ENCODE results near the gene CDC45. TPM values are rescaled to one million over a fixed set of nuclear protein-coding genes. Genes with fewer than 3 reads are reported as not detected.
"Not testable (repeated sequence)": the region's sequence is repeated elsewhere in the genome, so short reads cannot be mapped to it uniquely, and the experiment has no call there.

The CDC45 gene
- total and polyA plus RNA-seq, 10 donors = 1.5 to 7.3 (median 4.9) TPM

DNA sequence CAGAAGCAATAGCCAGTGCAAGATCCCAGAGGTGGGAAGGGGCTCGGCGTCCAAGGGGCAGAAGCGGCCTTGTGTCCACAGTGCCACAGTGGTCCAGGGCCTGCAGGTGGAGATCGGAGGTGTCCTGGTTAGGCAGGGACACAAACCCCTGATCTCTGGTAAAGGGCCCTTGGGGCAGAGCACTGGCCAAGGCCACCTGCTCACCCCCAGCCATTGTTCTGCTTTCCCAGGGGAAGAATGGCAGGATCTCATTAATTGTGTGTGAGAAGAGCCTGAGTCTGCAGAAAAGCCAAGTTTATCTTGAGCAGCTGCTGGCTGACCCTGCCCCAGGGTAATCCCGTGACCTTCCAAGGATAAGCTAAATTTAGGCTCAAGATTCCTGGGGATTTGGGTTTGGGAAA lies 47.6 kb downstream of the CDC45 start:
- 68 to 83% (median 75%) methylated on average over 4 to 5 of the region's 5 CpGs for whole genome bisulfite sequencing, 5 donors
- Histone ChIP-seq H3K4me3 (no peak overlapping the region), H3K4me1 (peaks cover 14 to 59% (median 45%) of the 10 kb centered on the region in 6 donors), H3K36me3 (no peaks in the 10 kb centered on the region), H3K27ac (peak overlapping the region in 6 of 8 donors; percentile 13 to 81 (median 48)), H3K27me3 (replicated peaks in 1 of 7) (peaks cover 7 to 69% (median 29%) of the 10 kb centered on the region in 7 donors), H3K9me3 (no peaks in the 10 kb centered on the region)
- DNase-seq = peak; percentile 56
- intact Hi-C loops (cut with DNase I; ENCODE audit: low total_unique reads) = no loop called here
- TF ChIP-seq POLR2A (IDR thresholded peaks at IDR 0.05) (no peak), POLR2AphosphoS5 (IDR thresholded peaks at IDR 0.05) (peak in 2 of 3 donors; percentile 44 to 57)
- TF ChIP-seq, protein P1, sequence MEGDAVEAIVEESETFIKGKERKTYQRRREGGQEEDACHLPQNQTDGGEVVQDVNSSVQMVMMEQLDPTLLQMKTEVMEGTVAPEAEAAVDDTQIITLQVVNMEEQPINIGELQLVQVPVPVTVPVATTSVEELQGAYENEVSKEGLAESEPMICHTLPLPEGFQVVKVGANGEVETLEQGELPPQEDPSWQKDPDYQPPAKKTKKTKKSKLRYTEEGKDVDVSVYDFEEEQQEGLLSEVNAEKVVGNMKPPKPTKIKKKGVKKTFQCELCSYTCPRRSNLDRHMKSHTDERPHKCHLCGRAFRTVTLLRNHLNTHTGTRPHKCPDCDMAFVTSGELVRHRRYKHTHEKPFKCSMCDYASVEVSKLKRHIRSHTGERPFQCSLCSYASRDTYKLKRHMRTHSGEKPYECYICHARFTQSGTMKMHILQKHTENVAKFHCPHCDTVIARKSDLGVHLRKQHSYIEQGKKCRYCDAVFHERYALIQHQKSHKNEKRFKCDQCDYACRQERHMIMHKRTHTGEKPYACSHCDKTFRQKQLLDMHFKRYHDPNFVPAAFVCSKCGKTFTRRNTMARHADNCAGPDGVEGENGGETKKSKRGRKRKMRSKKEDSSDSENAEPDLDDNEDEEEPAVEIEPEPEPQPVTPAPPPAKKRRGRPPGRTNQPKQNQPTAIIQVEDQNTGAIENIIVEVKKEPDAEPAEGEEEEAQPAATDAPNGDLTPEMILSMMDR (IDR thresholded peaks at IDR 0.05 in 8 of 11, conservative IDR thresholded peaks at IDR 0.05 in 3 of 11) = no peak

DNA sequence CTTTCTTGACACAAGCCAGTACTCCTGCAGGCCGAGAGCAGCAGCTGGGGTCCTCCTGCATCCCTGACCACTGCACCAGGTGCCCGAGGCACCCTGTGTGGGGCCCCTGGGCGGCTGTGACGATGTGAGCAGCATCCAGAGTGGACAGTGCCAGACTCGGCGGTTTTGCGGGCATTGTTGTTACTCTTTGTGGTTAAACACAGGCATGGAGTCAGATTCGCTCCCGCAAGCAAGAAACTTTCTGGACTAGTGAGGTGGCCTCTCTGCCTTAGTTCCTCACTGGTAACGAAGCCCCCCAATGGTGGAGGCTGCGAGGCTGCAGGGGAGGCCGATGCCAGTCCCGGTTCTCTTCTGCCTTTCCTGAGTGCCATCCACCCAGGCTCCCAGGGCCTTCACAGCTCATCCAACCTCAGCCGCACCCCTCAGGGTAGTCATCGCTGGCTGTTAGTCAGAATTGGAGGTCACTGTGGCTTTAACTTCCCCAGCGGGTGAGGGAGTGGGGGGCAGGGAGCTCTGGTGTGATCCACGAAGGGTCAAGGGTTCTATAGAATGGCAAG lies 48.2 kb downstream of the CDC45 start:
- WGBS, 5 donors = 61 to 83% (median 75%) methylated on average over 12 to 17 of the region's 17 CpGs
- H3K27ac ChIP-seq = peak overlapping the region in 7 of 8 donors; percentile 13 to 81 (median 36)
- H3K4me3 ChIP-seq = no peak overlapping the region
- TF ChIP-seq POLR2A (IDR thresholded peaks at IDR 0.05) (no peak), POLR2AphosphoS5 (IDR thresholded peaks at IDR 0.05) (no peak)
- TF ChIP-seq, protein P1 (IDR thresholded peaks at IDR 0.05 in 8 of 11, conservative IDR thresholded peaks at IDR 0.05 in 3 of 11) = no peak
- intact Hi-C loops (cut with DNase I; ENCODE audit: low total_unique reads) = no loop called here
- H3K27me3 ChIP-seq (replicated peaks in 1 of 7) = peaks cover 7 to 63% (median 27%) of the 10 kb centered on the region in 7 donors
- no peaks in the 10 kb centered on the region for H3K9me3 ChIP-seq
- no peaks in the 10 kb centered on the region for H3K36me3 ChIP-seq
- H3K4me1 ChIP-seq = peaks cover 13 to 53% (median 42%) of the 10 kb centered on the region in 6 donors
- DNase-seq = peak; percentile 51

DNA sequence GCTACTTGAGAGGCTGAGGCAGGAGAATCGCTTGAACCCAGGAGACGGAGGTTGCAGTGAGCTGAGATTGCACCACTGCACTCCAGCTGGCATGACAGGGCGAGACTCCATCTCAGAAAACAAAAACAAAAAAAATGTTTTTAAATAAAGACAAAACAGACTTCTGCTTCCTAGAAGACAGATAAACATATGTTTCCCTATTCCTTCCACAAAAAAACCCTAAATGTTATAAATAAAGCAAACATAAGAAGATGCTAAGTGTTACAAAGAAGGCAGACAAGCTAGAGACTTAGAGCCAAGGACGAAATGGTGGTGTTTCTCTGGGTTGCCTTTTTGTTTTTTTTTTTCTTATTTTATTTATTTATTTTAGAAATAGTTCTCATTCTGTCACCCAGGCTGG lies 50.1 kb downstream of the CDC45 start:
- WGBS, 5 donors = 73 to 86% (median 80%) methylated on average over 4 of the region's 4 CpGs
- H3K4me1 ChIP-seq = peaks cover 0 to 42% (median 23%) of the 10 kb centered on the region in 6 donors
- H3K27me3 ChIP-seq (replicated peaks in 1 of 7) = peaks cover 0 to 44% (median 8%) of the 10 kb centered on the region in 7 donors
- no peak for DNase-seq
- intact Hi-C loops (cut with DNase I; ENCODE audit: low total_unique reads) = no loop called here
- no peak overlapping the region for H3K27ac ChIP-seq
- H3K9me3 ChIP-seq = no peaks in the 10 kb centered on the region
- no peaks in the 10 kb centered on the region for H3K36me3 ChIP-seq
- TF ChIP-seq POLR2AphosphoS5 (IDR thresholded peaks at IDR 0.05) (no peak), POLR2A (IDR thresholded peaks at IDR 0.05) (no peak)
- TF ChIP-seq, protein P1 (IDR thresholded peaks at IDR 0.05 in 8 of 11, conservative IDR thresholded peaks at IDR 0.05 in 3 of 11) = no peak
- no peak overlapping the region for H3K4me3 ChIP-seq

DNA sequence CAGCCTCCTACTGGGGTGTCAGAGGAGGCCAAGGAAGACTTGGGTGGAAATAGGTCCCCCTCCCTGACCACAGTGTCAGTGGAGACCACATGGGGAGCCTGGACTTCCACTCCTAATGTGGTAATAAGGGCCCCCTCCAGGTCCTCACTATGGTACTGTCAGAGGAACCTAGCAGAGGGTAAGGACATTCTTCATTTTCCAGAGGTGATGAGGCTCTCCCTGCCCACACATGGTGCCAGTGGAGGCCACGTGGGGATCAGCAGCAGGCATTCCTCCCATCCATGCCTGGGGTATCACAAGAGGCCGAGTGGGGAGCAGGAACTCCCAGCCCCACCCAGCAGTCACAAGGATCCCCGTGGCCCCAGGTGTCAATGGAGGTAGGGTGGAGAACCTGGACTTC lies 51.0 kb downstream of the CDC45 start:
- H3K36me3 ChIP-seq = no peaks in the 10 kb centered on the region
- DNase-seq = no peak
- intact Hi-C loops (cut with DNase I; ENCODE audit: low total_unique reads) = no loop called here
- no peak overlapping the region for H3K4me3 ChIP-seq
- H3K4me1 ChIP-seq = peaks cover 0 to 38% (median 17%) of the 10 kb centered on the region in 6 donors
- H3K9me3 ChIP-seq = no peaks in the 10 kb centered on the region
- no peak overlapping the region for H3K27ac ChIP-seq
- no peak for TF ChIP-seq POLR2A (IDR thresholded peaks at IDR 0.05)
- TF ChIP-seq, protein P1 (IDR thresholded peaks at IDR 0.05 in 8 of 11, conservative IDR thresholded peaks at IDR 0.05 in 3 of 11) = no peak
- no peak for TF ChIP-seq POLR2AphosphoS5 (IDR thresholded peaks at IDR 0.05)
- H3K27me3 ChIP-seq (replicated peaks in 1 of 7) = peaks cover 0 to 35% (median 0%) of the 10 kb centered on the region in 7 donors
- 54 to 85% (median 81%) methylated on average over 2 to 3 of the region's 3 CpGs for WGBS, 5 donors

DNA sequence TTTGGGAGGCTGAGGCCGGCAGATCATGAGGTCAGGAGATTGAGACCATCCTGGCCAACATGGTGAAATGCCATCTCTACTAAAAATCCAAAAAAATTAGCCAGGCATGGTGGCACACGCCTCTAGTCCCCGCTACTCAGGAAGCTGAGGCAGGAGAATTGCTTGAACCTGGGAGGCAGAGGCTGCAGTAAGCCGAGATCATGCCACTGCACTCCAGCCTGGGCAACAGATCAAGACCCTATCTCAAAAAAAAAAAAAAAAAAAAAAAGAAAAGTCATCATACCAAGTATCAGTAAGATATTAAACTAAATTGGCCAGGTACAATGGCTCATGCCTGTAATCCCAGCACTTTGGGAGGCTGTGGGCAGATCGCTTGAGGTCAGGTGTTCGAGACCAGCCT lies 51.6 kb downstream of the CDC45 start:
- Histone ChIP-seq H3K4me1 (peaks cover 0 to 36% (median 16%) of the 10 kb centered on the region in 6 donors), H3K27me3 (replicated peaks in 1 of 7) (peaks cover 0 to 29% (median 0%) of the 10 kb centered on the region in 7 donors)
- intact Hi-C loops (cut with DNase I; ENCODE audit: low total_unique reads); H3K4me3 ChIP-seq; DNase-seq; H3K27ac ChIP-seq; H3K9me3 ChIP-seq; H3K36me3 ChIP-seq: not testable (repeated sequence)
- WGBS, 5 donors = 84 to 98% (median 92%) methylated on average over 6 of the region's 6 CpGs
